Kidney (tissue), 14 donors: ENCODE results near the gene NSMCE4A. TPM values are rescaled to one million over a fixed set of nuclear protein-coding genes. Genes with fewer than 3 reads are reported as not detected.
A peak's percentile ranks its signal among the peaks of the same experiment; 100 is the strongest.
"Not testable (repeated sequence)": the region's sequence is repeated elsewhere in the genome, so short reads cannot be mapped to it uniquely, and the experiment has no call there.

Experiments
- DNase-seq, 5 donors: peaks; one replicate each; pipeline ENCODE4 v3.0.0-alpha.2; 2013 to 2020
- FAIRE-seq: peaks from 2 replicates; lab custom pipeline; 2012; peaks lifted over from hg19 to GRCh38; lab: Jason Lieb, UNC
- H3K27ac ChIP-seq, 2 donors: one replicate each; pipeline ENCODE4 v1.7.0; 2013; ENCODE audit warnings: low read depth in 2 of 2, low read length in 2 of 2, inconsistent platforms in 1 of 2
- H3K27me3 ChIP-seq: one replicate; pipeline ENCODE4 v1.7.1; 2013; ENCODE audit warnings: low read length, inconsistent platforms; ENCODE audit not compliant: control insufficient read depth, insufficient read depth
- H3K36me3 ChIP-seq, 3 donors: one replicate each; pipeline versions ENCODE4 v1.7.0 to v1.7.1; 2013; ENCODE audit warnings: low read length in 3 of 3, control low read depth in 1 of 3, inconsistent platforms in 1 of 3; ENCODE audit not compliant: insufficient read depth in 3 of 3, control insufficient read depth in 2 of 3
- H3K4me1 ChIP-seq, 3 donors: one replicate each; pipeline versions ENCODE4 v1.7.0 to v1.7.1; 2013; ENCODE audit warnings: low read length in 3 of 3, inconsistent platforms in 1 of 3, low read depth in 1 of 3; ENCODE audit not compliant: control insufficient read depth in 2 of 3, insufficient read depth in 2 of 3
- H3K4me3 ChIP-seq, 3 donors: one replicate each; pipeline versions ENCODE4 v1.7.0 to v1.8.1; 2013; ENCODE audit warnings: low read length in 3 of 3, control low read depth in 1 of 3, inconsistent platforms in 1 of 3
- H3K9ac ChIP-seq, 3 donors: one replicate each; pipeline versions ENCODE4 v1.7.0 to v1.7.1; 2013; ENCODE audit warnings: low read length in 3 of 3, control low read depth in 1 of 3, inconsistent platforms in 1 of 3
- H3K9me3 ChIP-seq, 3 donors: one replicate each; pipeline versions ENCODE4 v1.7.0 to v1.7.1; 2013; ENCODE audit warnings: low read length in 3 of 3, control low read depth in 1 of 3, inconsistent platforms in 1 of 3; ENCODE audit not compliant: control insufficient read depth in 2 of 3, insufficient read depth in 1 of 3
- CTCF ChIP-seq: IDR thresholded peaks from 3 replicates; pipeline ENCODE4 v1.5.1; 2012; ENCODE audit warnings: mild to moderate bottlenecking, moderate library complexity, borderline replicate concordance; ENCODE audit not compliant: insufficient read depth; ENCODE audit errors: extremely low read depth
- intact Hi-C: fragments of 100-400 bp; cut with DNase I; formaldehyde crosslinking; loops from one replicate; pipeline ENCODE4 v1.11.1; 2022
- polyA plus RNA-seq: library from polyadenylated mRNA; stranded (reverse); fragments of 350-450 nt; fragmentation: Illumina TruSeq; extraction: RNeasy Lipid Tissue Mini Kit (QIAGEN cat#74804); gene quantifications from one replicate; pipeline ENCODE4 v1.2.3, GENCODE V29; 2014; ENCODE audit warnings: low read depth, low replicate concordance; ENCODE audit not compliant: insufficient read depth
- total RNA-seq: library from RNA; stranded (reverse); fragmentation: NEBNext Ultra II Directional; extraction: Animal tissue kit (Norgen Biotek cat#: 25700); gene quantifications from one replicate; pipeline ENCODE4 v1.2.1, GENCODE V29; 2021
- donor health status: control.
- donor health status: control.
- donor health status: control.
- donor health status: control.
- donor health status: control.
- donor health status: DM: yes; HTN: yes; CAD: no.
- donor health status: Normal renal cell carcinoma (clear cell type).

NSMCE4A gene
- total and polyA plus RNA-seq, 2 donors from 2014 or later: 36.3 to 36.4 TPM

DNA sequence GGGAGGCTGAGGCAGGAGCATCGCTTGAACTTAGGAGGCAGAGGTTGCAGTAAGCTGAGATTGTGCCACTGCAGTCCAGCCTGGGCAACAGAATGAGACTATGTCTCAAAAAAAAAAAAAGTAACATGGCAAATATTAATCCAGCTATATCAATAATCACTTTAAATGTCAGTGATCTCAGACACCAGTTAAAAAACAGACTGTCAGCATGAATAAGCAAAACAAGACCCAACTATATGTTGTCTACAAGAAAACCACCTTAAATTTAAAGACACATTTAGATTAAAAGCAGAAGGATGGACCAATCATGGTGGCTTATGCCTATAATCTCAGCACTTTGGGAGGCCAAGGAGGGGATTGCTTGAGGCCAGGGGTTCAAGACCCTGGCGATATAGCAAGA lies 38.7 kb downstream of the NSMCE4A start:
- Histone ChIP-seq H3K4me1 (no peaks in the 10 kb centered on the region), H3K4me3 (no peak overlapping the region), H3K36me3 (no peaks in the 10 kb centered on the region), H3K27me3 (no peaks in the 10 kb centered on the region), H3K27ac (peak overlapping the region in 1 of 2 donors; percentile 60), H3K9me3 (no peaks in the 10 kb centered on the region), H3K9ac (no peak overlapping the region)
- no peak for DNase-seq
- FAIRE-seq: no peak
- TF ChIP-seq CTCF: no peak
- intact Hi-C loops: no loop called here

GRCh38 chr10:121935702-121936101 lies 39.3 kb downstream of the NSMCE4A start:
- peak in 1 of 5 donors; percentile 46 for DNase-seq

DNA sequence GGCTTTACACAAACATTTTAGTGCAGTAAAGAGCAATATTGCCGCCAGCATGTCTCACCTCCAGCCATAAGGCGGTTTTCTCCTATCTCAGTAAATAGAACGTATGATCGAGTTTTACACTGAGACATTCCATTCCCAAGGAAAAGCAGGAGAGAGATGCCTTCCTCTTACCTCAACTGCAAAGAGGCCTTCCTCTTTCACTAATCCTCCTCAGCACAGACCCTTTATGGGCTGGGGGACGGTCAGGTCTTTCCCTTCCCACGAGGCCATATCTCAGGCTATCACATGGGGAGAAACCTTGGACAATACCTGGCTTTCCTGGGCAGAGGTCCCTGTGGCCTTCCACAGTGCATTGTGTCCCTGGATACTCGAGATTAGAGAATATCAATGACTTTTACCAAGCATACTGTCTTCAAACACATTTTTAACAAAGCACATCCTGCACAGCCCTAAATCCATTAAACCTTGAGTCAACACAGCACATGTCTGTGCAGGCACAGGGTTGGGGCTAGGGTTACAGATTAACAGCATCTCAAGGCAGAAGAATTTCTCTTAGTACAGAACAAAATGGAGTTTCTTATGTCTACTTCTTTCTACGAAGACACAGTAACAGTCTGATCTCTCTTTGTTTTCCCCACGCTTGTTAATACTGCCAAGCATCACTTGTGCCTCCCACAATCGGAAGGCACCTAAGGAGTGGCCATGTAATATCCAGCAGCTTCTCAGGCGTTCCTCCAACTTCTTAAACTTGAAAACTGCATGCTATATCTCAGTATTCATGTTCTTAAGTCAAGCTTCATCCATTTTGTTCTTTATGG lies 44.5 kb downstream of the NSMCE4A start:
- DNase-seq: peak in 1 of 5 donors; percentile 18
- H3K4me1 ChIP-seq: peaks cover 0 to 16% (median 2%) of the 10 kb centered on the region in 3 donors
- intact Hi-C loops, H3K4me3 ChIP-seq, FAIRE-seq, H3K36me3 ChIP-seq, H3K9ac ChIP-seq, H3K27me3 ChIP-seq, H3K9me3 ChIP-seq: not testable (repeated sequence)
- peak overlapping the region in 1 of 2 donors; percentile 55 for H3K27ac ChIP-seq

More at GRCh38 chr10:121935702-121936101, 39.3 kb downstream of the NSMCE4A start:
- Histone ChIP-seq H3K4me3 (no peak overlapping the region), H3K9me3 (no peaks in the 10 kb centered on the region), H3K27me3 (no peaks in the 10 kb centered on the region), H3K27ac (peak overlapping the region; percentile 28 to 60), H3K36me3 (no peaks in the 10 kb centered on the region), H3K4me1 (no peaks in the 10 kb centered on the region), H3K9ac (no peak overlapping the region)
- no peak for TF ChIP-seq CTCF
- FAIRE-seq: no peak
- intact Hi-C loops: no loop called here

GRCh38 chr10:121929585-121930267 lies 45.3 kb downstream of the NSMCE4A start:
- H3K36me3 ChIP-seq, intact Hi-C loops, H3K27me3 ChIP-seq, H3K9me3 ChIP-seq, H3K27ac ChIP-seq, H3K4me3 ChIP-seq, DNase-seq, FAIRE-seq, H3K9ac ChIP-seq: not testable (repeated sequence)
- H3K4me1 ChIP-seq: peaks cover 0 to 16% (median 2%) of the 10 kb centered on the region in 3 donors
